ENCODE data around the gene TCFL5. TPM values are rescaled to one million over a fixed set of nuclear protein-coding genes. Genes with fewer than 3 reads are reported as not detected.
A peak's percentile ranks its signal among the peaks of the same experiment; 100 is the strongest.

The TCFL5 gene
- total and polyA plus RNA-seq, 10 of the 15 experiments (the other 5 are each of a cell fraction or from before 2014, with no cell fraction given) = 0.48 to 8.1 (median 3.8) TPM

DNA sequence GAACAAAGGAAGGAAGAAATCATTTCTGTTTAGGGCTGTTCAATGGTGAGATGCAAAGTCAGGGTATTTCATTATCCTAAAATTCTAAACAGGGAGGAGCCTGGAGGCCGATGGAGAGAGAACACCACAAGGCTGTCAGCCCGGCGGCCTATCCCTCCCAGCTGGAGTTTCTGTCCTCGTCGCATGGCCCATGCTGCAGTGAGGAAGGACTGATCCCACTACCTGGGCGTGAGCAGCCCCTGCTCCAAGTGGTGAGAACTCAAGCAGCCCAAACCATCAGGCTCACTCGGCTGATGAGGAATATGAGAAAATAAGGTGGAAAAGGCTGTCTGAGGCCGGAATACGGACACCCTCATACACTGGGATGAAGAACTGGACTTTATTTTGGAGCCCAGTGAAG, 33.9 kb upstream of the TCFL5 start:
- ChIA-PET POLR2A (no interaction called here), RAD21 (ENCODE audit: unreplicated experiment) (no interaction called here), SMC1A (ENCODE audit: uncharacterized antibody, unreplicated experiment) (no interaction called here), CTCF (interaction anchor here (1.2 kb wide), 1 partner anchor 40 kb away, joined by 3 read pairs; no protein-coding TSS in a partner anchor)
- Histone ChIP-seq H3K4me1 (ENCODE audit: control insufficient read depth, insufficient read depth, low read length) (peaks cover 18% of the 10 kb centered on the region), H4K20me1 (ENCODE audit: control insufficient read depth, insufficient read depth) (no peaks in the 10 kb centered on the region; the same call in 1 of the 2 replicates), H3K79me2 (ENCODE audit: control insufficient read depth, insufficient read depth, low read length) (peaks cover 2% of the 10 kb centered on the region; the same call in 1 of the 2 replicates), H3K27me3 (replicated peaks in 1 of 2; ENCODE audit: control insufficient read depth in 2 of 2, insufficient read depth in 2 of 2, low read length in 1 of 2) (no peaks in the 10 kb centered on the region), H3K4me2 (ENCODE audit: control insufficient read depth, insufficient read depth) (no peak overlapping the region), H2AFZ (ENCODE audit: control insufficient read depth, low read depth, low read length) (no peak overlapping the region), H3K36me3 (ENCODE audit: control insufficient read depth in 2 of 2, insufficient read depth in 2 of 2, low read length in 1 of 2) (peaks cover 12 to 26% of the 10 kb centered on the region in 2 experiments), H3K4me3 (no peak overlapping the region), H3K27ac (ENCODE audit: control insufficient read depth, insufficient read depth) (no peak overlapping the region), H3K9me3 (replicated peaks; ENCODE audit: control insufficient read depth, insufficient read depth, low read length) (no peaks in the 10 kb centered on the region), H3K9ac (ENCODE audit: control insufficient read depth, insufficient read depth, low read length) (no peak overlapping the region)
- intact Hi-C loops (cut with micrococcal nuclease; ENCODE audit: unreplicated experiment) = no loop called here
- BruUV-seq (replicated peaks) = no TSS peak
- FAIRE-seq = no peak
- WGBS (ENCODE audit: insufficient coverage, insufficient replicate concordance, low lambda C conversion rate, missing lambda C conversion rate) = over 99% methylated on average over 9 of the region's 9 CpGs
- no peak for DNase-seq (ENCODE audit: low read depth, low spot score)
- ATAC-seq = no peak
- in situ Hi-C loops (cut with MboI) = no loop called here
- peak; percentile 42 for TF ChIP-seq POLR2A (IDR thresholded peaks at IDR 0.05; ENCODE audit: low read depth, low read length)
- no peak for TF ChIP-seq GABPA (IDR thresholded peaks at IDR 0.05; ENCODE audit: low read depth)

- H3K9me3 ChIP-seq (replicated peaks; ENCODE audit: control insufficient read depth, insufficient read depth, low read length) = no peaks in the 10 kb centered on the region
- POLR2A ChIA-PET = no interaction called here
- CTCF ChIA-PET = interaction anchor here (1.2 to 1.6 kb wide), 2 partner anchors 55 to 71 kb away, joined by 3 to 7 read pairs; no protein-coding TSS in a partner anchor
- H3K4me2 ChIP-seq (ENCODE audit: control insufficient read depth, insufficient read depth) = no peak overlapping the region
- TF ChIP-seq TCF12 (IDR thresholded peaks at IDR 0.05; ENCODE audit: low read depth, low read length) = no peak
- no peak for TF ChIP-seq SREBF1 (IDR thresholded peaks at IDR 0.05; ENCODE audit: low read length)
- no peak for TF ChIP-seq NRF1 (conservative IDR thresholded peaks at IDR 0.05; ENCODE audit: low read depth, low read length)
- TF ChIP-seq ETV6 (conservative IDR thresholded peaks at IDR 0.05 in 1 of 2, IDR thresholded peaks at IDR 0.05 in 1 of 2; ENCODE audit: borderline replicate concordance in 1 of 2, low read depth in 1 of 2) = no peak
- TF ChIP-seq NR2C2 (IDR thresholded peaks at IDR 0.05; ENCODE audit: borderline replicate concordance, control insufficient read depth, insufficient read length, low read depth) = no peak
- TF ChIP-seq SMARCA5 (IDR thresholded peaks at IDR 0.05) = no peak
- no peak for TF ChIP-seq TBL1XR1 (IDR thresholded peaks at IDR 0.05; ENCODE audit: low read depth, low read length)
- TF ChIP-seq POLR2AphosphoS2 (IDR thresholded peaks at IDR 0.05; ENCODE audit: low read depth, low read length) = no peak
- TF ChIP-seq EGR1 (IDR thresholded peaks at IDR 0.05; ENCODE audit: borderline replicate concordance in 1 of 2, low read depth in 2 of 2, low read length in 2 of 2) = no peak
- TF ChIP-seq RCOR1 (conservative IDR thresholded peaks at IDR 0.05; ENCODE audit: low read depth, low read length) = no peak
- no peak for TF ChIP-seq IKZF1 (conservative IDR thresholded peaks at IDR 0.05)
- TF ChIP-seq EP300 (IDR thresholded peaks at IDR 0.05; ENCODE audit: borderline replicate concordance in 1 of 2, control insufficient read depth in 1 of 2, low read depth in 2 of 2, low read length in 2 of 2) = no peak
- no peak for TF ChIP-seq CREB1 (IDR thresholded peaks at IDR 0.05; ENCODE audit: low read depth)
- no peak for TF ChIP-seq IKZF2 (IDR thresholded peaks at IDR 0.05)
- no peak for TF ChIP-seq MEF2A (IDR thresholded peaks at IDR 0.05; ENCODE audit: insufficient read depth, low read depth, low read length)
- TF ChIP-seq KDM1A (IDR thresholded peaks at IDR 0.05; ENCODE audit: borderline replicate concordance) = no peak
- H3K27ac ChIP-seq (ENCODE audit: control insufficient read depth, insufficient read depth) = no peak overlapping the region
- SMC1A ChIA-PET (ENCODE audit: uncharacterized antibody, unreplicated experiment) = no interaction called here
- FAIRE-seq (no peak), DNase-seq (ENCODE audit: low read depth, low spot score) (no peak), ATAC-seq (no peak)
- H3K4me1 ChIP-seq (ENCODE audit: control insufficient read depth, insufficient read depth, low read length) = peaks cover 5% of the 10 kb centered on the region
- H3K4me3 ChIP-seq = no peak overlapping the region
- no TSS peak for BruUV-seq (replicated peaks)
- in situ Hi-C loops (cut with MboI) (no loop called here), intact Hi-C loops (cut with micrococcal nuclease; ENCODE audit: unreplicated experiment) (no loop called here)
- 88% methylated on average over 14 of the region's 14 CpGs for WGBS (ENCODE audit: insufficient coverage, insufficient replicate concordance, low lambda C conversion rate, missing lambda C conversion rate)
- RAD21 ChIA-PET (ENCODE audit: unreplicated experiment) = no interaction called here
- peaks cover 20 to 35% of the 10 kb centered on the region in 2 experiments for H3K36me3 ChIP-seq (ENCODE audit: control insufficient read depth in 2 of 2, insufficient read depth in 2 of 2, low read length in 1 of 2)
- no peaks in the 10 kb centered on the region for H3K79me2 ChIP-seq (ENCODE audit: control insufficient read depth, insufficient read depth, low read length)
- no peaks in the 10 kb centered on the region; the same call in 1 of the 2 replicates for H4K20me1 ChIP-seq (ENCODE audit: control insufficient read depth, insufficient read depth)
- H3K27me3 ChIP-seq (replicated peaks in 1 of 2; ENCODE audit: control insufficient read depth in 2 of 2, insufficient read depth in 2 of 2, low read length in 1 of 2) = no peaks in the 10 kb centered on the region
- H2AFZ ChIP-seq (ENCODE audit: control insufficient read depth, low read depth, low read length) = no peak overlapping the region
- H3K9ac ChIP-seq (ENCODE audit: control insufficient read depth, insufficient read depth, low read length) = no peak overlapping the region
These were observed 32.6 kb upstream of the TCFL5 start for GRCh38 chr20:62894261-62894660.
